Measurements from ENCODE around the gene HIRA. TPM values are rescaled to one million over a fixed set of nuclear protein-coding genes. Genes with fewer than 3 reads are reported as not detected.

Gene HIRA
- total and polyA plus RNA-seq, 2 experiments from 2014 or later: 9.4 to 58.3 TPM

DNA sequence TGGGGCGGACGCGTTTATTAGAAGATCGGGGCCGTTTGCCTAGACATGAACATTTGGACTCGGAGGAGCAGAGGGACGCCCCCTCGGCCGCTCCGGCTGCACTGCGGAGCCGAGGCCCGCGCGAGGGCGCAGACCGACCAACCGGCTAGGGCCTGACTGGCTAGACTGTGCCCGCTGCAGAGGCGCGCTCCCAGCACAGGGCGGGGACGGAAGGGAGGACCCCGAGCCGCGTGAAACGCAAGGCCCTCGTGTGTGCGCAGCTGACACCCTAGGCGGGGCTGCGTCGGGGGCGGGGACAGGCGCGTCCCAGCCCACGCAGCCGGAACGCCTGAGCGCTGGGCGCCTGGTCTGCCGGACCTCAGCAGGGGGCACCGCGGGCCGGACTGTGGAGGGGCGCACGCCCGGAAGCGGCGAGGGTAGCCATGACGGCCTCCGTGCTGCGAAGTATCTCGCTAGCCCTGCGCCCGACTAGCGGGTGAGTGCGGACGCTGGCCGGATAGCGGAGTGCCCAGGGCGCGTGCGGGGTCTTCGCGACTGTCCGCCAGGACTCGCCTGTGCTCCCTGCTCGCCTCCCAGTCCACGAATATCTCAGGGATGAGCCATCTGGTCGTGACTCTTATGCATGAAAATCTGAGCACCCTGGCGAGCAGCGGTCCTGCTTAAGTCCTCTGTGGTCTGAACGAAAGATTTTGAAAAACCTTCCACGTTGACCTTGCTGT, 759 bp upstream of the HIRA start, which contains the start of gene MRPL40:
MRPL40 (plus strand) TSS at position 413 of the 719 bp plus-strand sequence; CDS start at position 423, 10 bp downstream.
- peaks cover 19% of the 10 kb centered on the region for H3K4me1 ChIP-seq (ENCODE audit: insufficient read depth)
- H2AFZ ChIP-seq: peak within 1 kb of the TSS; percentile 91
- H3K4me3 ChIP-seq: peak within 1 kb of the TSS; percentile 95
- Mint-ChIP-seq H3K27me3 (ENCODE audit: insufficient read depth, low read depth, poor library complexity) (peaks cover 13% of the 10 kb centered on the region), H3K4me1 (peaks cover 21% of the 10 kb centered on the region), H3K4me3 (peak within 1 kb of the TSS; percentile 85), H3K27ac (peak within 1 kb of the TSS; percentile 88), H3K9me3 (no peaks in the 10 kb centered on the region), H3K36me3 (ENCODE audit: low read depth) (peaks cover 23% of the 10 kb centered on the region)
- peaks cover 13% of the 10 kb centered on the region; the same call in 1 of the 2 replicates for H3F3A ChIP-seq (replicated peaks; ENCODE audit: low read depth)
- peak within 1 kb of the TSS; percentile 91 for H3K4me2 ChIP-seq
- no peaks in the 10 kb centered on the region for H3K36me3 ChIP-seq (ENCODE audit: insufficient read depth)
- peak; percentile 83 for ATAC-seq
- H3K27me3 ChIP-seq (ENCODE audit: insufficient read depth): no peaks in the 10 kb centered on the region
- no peaks in the 10 kb centered on the region for H3K9me2 ChIP-seq (ENCODE audit: insufficient read depth)
- H4K20me1 ChIP-seq (replicated peaks; ENCODE audit: insufficient read depth): peaks cover 41% of the 10 kb centered on the region
- no peak for TF ChIP-seq NANOG (IDR thresholded peaks at IDR 0.05; ENCODE audit: borderline replicate concordance)
- TF ChIP-seq REST (IDR thresholded peaks at IDR 0.05; ENCODE audit: unreplicated experiment): no peak
- no peak for TF ChIP-seq JUNB (IDR thresholded peaks at IDR 0.05; ENCODE audit: unreplicated experiment)
- TF ChIP-seq CREB1 (CRISPR knock-in tag; IDR thresholded peaks at IDR 0.05; ENCODE audit: low read depth): peak; percentile 83
- TF ChIP-seq EZH2 (IDR thresholded peaks at IDR 0.05; ENCODE audit: low read depth, unreplicated experiment): no peak
- TF ChIP-seq, protein P1, sequence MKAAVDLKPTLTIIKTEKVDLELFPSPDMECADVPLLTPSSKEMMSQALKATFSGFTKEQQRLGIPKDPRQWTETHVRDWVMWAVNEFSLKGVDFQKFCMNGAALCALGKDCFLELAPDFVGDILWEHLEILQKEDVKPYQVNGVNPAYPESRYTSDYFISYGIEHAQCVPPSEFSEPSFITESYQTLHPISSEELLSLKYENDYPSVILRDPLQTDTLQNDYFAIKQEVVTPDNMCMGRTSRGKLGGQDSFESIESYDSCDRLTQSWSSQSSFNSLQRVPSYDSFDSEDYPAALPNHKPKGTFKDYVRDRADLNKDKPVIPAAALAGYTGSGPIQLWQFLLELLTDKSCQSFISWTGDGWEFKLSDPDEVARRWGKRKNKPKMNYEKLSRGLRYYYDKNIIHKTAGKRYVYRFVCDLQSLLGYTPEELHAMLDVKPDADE (IDR thresholded peaks at IDR 0.05): peak; percentile 31; the same call in 1 of the 2 replicates
- TF ChIP-seq, protein P2, sequence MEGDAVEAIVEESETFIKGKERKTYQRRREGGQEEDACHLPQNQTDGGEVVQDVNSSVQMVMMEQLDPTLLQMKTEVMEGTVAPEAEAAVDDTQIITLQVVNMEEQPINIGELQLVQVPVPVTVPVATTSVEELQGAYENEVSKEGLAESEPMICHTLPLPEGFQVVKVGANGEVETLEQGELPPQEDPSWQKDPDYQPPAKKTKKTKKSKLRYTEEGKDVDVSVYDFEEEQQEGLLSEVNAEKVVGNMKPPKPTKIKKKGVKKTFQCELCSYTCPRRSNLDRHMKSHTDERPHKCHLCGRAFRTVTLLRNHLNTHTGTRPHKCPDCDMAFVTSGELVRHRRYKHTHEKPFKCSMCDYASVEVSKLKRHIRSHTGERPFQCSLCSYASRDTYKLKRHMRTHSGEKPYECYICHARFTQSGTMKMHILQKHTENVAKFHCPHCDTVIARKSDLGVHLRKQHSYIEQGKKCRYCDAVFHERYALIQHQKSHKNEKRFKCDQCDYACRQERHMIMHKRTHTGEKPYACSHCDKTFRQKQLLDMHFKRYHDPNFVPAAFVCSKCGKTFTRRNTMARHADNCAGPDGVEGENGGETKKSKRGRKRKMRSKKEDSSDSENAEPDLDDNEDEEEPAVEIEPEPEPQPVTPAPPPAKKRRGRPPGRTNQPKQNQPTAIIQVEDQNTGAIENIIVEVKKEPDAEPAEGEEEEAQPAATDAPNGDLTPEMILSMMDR (conservative IDR thresholded peaks at IDR 0.05; ENCODE audit: low read depth in 2 of 2): no peak
- no peak for TF ChIP-seq STAT1 (IDR thresholded peaks at IDR 0.05; ENCODE audit: unreplicated experiment)
- peak; percentile 73 for TF ChIP-seq POLR2AphosphoS5 (IDR thresholded peaks at IDR 0.05; ENCODE audit: low read depth)
- TF ChIP-seq EZH2phosphoT487 (IDR thresholded peaks at IDR 0.05; ENCODE audit: unreplicated experiment): no peak
- TF ChIP-seq, protein P3, sequence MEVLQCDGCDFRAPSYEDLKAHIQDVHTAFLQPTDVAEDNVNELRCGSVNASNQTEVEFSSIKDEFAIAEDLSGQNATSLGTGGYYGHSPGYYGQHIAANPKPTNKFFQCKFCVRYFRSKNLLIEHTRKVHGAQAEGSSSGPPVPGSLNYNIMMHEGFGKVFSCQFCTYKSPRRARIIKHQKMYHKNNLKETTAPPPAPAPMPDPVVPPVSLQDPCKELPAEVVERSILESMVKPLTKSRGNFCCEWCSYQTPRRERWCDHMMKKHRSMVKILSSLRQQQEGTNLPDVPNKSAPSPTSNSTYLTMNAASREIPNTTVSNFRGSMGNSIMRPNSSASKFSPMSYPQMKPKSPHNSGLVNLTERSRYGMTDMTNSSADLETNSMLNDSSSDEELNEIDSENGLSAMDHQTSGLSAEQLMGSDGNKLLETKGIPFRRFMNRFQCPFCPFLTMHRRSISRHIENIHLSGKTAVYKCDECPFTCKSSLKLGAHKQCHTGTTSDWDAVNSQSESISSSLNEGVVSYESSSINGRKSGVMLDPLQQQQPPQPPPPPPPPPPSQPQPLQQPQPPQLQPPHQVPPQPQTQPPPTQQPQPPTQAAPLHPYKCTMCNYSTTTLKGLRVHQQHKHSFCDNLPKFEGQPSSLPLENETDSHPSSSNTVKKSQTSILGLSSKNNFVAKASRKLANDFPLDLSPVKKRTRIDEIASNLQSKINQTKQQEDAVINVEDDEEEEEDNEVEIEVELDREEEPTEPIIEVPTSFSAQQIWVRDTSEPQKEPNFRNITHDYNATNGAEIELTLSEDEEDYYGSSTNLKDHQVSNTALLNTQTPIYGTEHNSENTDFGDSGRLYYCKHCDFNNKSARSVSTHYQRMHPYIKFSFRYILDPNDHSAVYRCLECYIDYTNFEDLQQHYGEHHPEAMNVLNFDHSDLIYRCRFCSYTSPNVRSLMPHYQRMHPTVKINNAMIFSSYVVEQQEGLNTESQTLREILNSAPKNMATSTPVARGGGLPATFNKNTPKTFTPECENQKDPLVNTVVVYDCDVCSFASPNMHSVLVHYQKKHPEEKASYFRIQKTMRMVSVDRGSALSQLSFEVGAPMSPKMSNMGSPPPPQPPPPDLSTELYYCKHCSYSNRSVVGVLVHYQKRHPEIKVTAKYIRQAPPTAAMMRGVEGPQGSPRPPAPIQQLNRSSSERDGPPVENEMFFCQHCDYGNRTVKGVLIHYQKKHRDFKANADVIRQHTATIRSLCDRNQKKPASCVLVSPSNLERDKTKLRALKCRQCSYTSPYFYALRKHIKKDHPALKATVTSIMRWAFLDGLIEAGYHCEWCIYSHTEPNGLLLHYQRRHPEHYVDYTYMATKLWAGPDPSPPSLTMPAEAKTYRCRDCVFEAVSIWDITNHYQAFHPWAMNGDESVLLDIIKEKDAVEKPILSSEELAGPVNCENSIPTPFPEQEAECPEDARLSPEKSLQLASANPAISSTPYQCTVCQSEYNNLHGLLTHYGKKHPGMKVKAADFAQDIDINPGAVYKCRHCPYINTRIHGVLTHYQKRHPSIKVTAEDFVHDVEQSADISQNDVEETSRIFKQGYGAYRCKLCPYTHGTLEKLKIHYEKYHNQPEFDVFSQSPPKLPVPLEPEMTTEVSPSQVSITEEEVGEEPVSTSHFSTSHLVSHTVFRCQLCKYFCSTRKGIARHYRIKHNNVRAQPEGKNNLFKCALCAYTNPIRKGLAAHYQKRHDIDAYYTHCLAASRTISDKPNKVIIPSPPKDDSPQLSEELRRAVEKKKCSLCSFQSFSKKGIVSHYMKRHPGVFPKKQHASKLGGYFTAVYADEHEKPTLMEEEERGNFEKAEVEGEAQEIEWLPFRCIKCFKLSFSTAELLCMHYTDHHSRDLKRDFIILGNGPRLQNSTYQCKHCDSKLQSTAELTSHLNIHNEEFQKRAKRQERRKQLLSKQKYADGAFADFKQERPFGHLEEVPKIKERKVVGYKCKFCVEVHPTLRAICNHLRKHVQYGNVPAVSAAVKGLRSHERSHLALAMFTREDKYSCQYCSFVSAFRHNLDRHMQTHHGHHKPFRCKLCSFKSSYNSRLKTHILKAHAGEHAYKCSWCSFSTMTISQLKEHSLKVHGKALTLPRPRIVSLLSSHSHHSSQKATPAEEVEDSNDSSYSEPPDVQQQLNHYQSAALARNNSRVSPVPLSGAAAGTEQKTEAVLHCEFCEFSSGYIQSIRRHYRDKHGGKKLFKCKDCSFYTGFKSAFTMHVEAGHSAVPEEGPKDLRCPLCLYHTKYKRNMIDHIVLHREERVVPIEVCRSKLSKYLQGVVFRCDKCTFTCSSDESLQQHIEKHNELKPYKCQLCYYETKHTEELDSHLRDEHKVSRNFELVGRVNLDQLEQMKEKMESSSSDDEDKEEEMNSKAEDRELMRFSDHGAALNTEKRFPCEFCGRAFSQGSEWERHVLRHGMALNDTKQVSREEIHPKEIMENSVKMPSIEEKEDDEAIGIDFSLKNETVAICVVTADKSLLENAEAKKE (CRISPR knock-in tag; IDR thresholded peaks at IDR 0.05): no peak
- no peak for TF ChIP-seq ZNF331 (CRISPR knock-in tag; IDR thresholded peaks at IDR 0.05; ENCODE audit: low read depth)
- TF ChIP-seq ZNF114 (CRISPR knock-in tag; IDR thresholded peaks at IDR 0.05): no peak
- H3K79me2 ChIP-seq (replicated peaks; ENCODE audit: insufficient read depth): peaks cover 39% of the 10 kb centered on the region
- H3K27ac ChIP-seq (ENCODE audit: low read depth): peak within 1 kb of the TSS; percentile 93
- DNase-seq (ENCODE audit: low spot score): peak; percentile 89
